B cell (primary cell): ENCODE data around the gene LUM. TPM values are rescaled to one million over a fixed set of nuclear protein-coding genes. Genes with fewer than 3 reads are reported as not detected.

Experiments used
- ATAC-seq: fragments of 200-7000 bp; cut with Tn5 transposase; one replicate; pipeline ENCODE4 v1.10.0; 2021; ENCODE audit warnings: low read depth, mild to moderate bottlenecking, moderate number of reproducible peaks, moderate library complexity
- CTCF ChIA-PET: fragments of 350-600 bp; sonication (Branson Sonifier 250); formaldehyde crosslinking; loops from one replicate; lab custom pipeline; 2021; ENCODE audit warnings: antibody characterized with exemption, inconsistent platforms; lab: Charles Lee
- POLR2A ChIA-PET: fragments of 350-600 bp; sonication (Branson Sonifier 250); formaldehyde crosslinking; loops from one replicate; lab custom pipeline; 2021; ENCODE audit warnings: antibody characterized with exemption; lab: Charles Lee
- DNase-seq: peaks from one replicate; pipeline ENCODE4 v3.0.0; 2013
- H2AFZ ChIP-seq: 2 replicates; pipeline ENCODE4 v1.6.1; 2012; ENCODE audit warnings: mild to moderate bottlenecking, low read depth, low read length; ENCODE audit not compliant: insufficient read depth, poor library complexity, severe bottlenecking
- H3K27ac ChIP-seq, 2 donors: 1 replicate in 1 of 2; 2 replicates in 1 of 2; pipeline ENCODE4 v1.5.1; 2012 to 2013; ENCODE audit warnings: low read length in 2 of 2, mild to moderate bottlenecking in 2 of 2, moderate library complexity in 1 of 2
- H3K27me3 ChIP-seq, 4 experiments: fragments of 200-600 bp in 1 of 4; sonication (generic) in 1 of 4; replicated peaks in 1 of 4; 1 replicate in 2 of 4; 2 replicates in 2 of 4; pipeline versions ENCODE4 v1.6.1 to v1.7.0; 2013 to 2016; ENCODE audit warnings: low read length in 3 of 4, mild to moderate bottlenecking in 2 of 4, mixed read lengths in 1 of 4, moderate library complexity in 1 of 4; ENCODE audit not compliant: insufficient read depth in 4 of 4, control insufficient read depth in 3 of 4; ENCODE audit errors: control extremely low read depth in 1 of 4
- H3K36me3 ChIP-seq, 2 experiments: replicated peaks in 1 of 2; 1 replicate in 1 of 2; 2 replicates in 1 of 2; pipeline versions ENCODE4 v1.6.1 to v1.7.1; 2013; ENCODE audit warnings: low read length in 1 of 2; ENCODE audit not compliant: insufficient read depth in 2 of 2, control insufficient read depth in 1 of 2; ENCODE audit errors: control extremely low read depth in 1 of 2, extremely low read depth in 1 of 2
- H3K4me1 ChIP-seq, 2 donors: fragments of 200-600 bp in 1 of 2; sonication (generic) in 1 of 2; 1 replicate in 1 of 2; 2 replicates in 1 of 2; pipeline versions ENCODE4 v1.5.1 to v1.6.1; 2013 to 2017; ENCODE audit warnings: low read length in 2 of 2; ENCODE audit not compliant: control insufficient read depth in 2 of 2, insufficient read depth in 2 of 2
- H3K4me2 ChIP-seq: replicated peaks from 2 replicates; pipeline ENCODE3; 2012; ENCODE audit warnings: mild to moderate bottlenecking, low read depth, low read length; ENCODE audit not compliant: poor library complexity, severe bottlenecking
- H3K4me3 ChIP-seq, 5 experiments: fragments of 200-600 bp in 1 of 5; sonication (generic) in 1 of 5; 1 replicate in 3 of 5; 2 replicates in 2 of 5; pipeline versions ENCODE4 v1.5.1 to v1.7.0; 2011 to 2016; ENCODE audit warnings: low read length in 4 of 5, mild to moderate bottlenecking in 4 of 5, low read depth in 2 of 5, control low read depth in 1 of 5, moderate library complexity in 1 of 5; ENCODE audit not compliant: insufficient read depth in 1 of 5; ENCODE audit errors: control extremely low read depth in 1 of 5, extremely low read depth in 1 of 5
- H3K79me2 ChIP-seq: fragments of 200-600 bp; sonication (generic); one replicate; pipeline ENCODE4 v1.6.0; 2016; ENCODE audit warnings: low read length; ENCODE audit not compliant: control insufficient read depth, insufficient read depth
- H3K9ac ChIP-seq: fragments of 200-600 bp; sonication (generic); 2 replicates; pipeline ENCODE4 v1.6.1; 2017; ENCODE audit warnings: mild to moderate bottlenecking, low read length, moderate library complexity
- H3K9me3 ChIP-seq, 3 donors: one replicate each; pipeline versions ENCODE4 v1.6.1 to v1.7.1; 2013; ENCODE audit warnings: low read length in 2 of 3; ENCODE audit not compliant: control insufficient read depth in 2 of 3, insufficient read depth in 1 of 3; ENCODE audit errors: control extremely low read depth in 1 of 3
- H4K20me1 ChIP-seq: 2 replicates; pipeline ENCODE4 v1.6.0; 2012; ENCODE audit warnings: mild to moderate bottlenecking, low read length; ENCODE audit not compliant: insufficient read depth, control insufficient read depth, poor library complexity, severe bottlenecking
- H3K27ac Mint-ChIP-seq: one replicate; pipeline ENCODE4 v1.8.0; 2021; ENCODE audit warnings: mixed read lengths
- H3K27me3 Mint-ChIP-seq: one replicate; pipeline ENCODE4 v1.8.0; 2021; ENCODE audit warnings: mixed read lengths
- H3K4me1 Mint-ChIP-seq: one replicate; pipeline ENCODE4 v1.8.0; 2021; ENCODE audit warnings: mixed read lengths
- H3K4me3 Mint-ChIP-seq: one replicate; pipeline ENCODE4 v1.8.0; 2021; ENCODE audit warnings: mixed read lengths
- H3K9me3 Mint-ChIP-seq: one replicate; pipeline ENCODE4 v1.8.0; 2022; ENCODE audit warnings: mixed read lengths; ENCODE audit not compliant: insufficient read depth
- EZH2 ChIP-seq: IDR thresholded peaks from 2 replicates; pipeline ENCODE4 v1.6.1; 2012; ENCODE audit warnings: borderline replicate concordance, low read depth, mild to moderate bottlenecking, moderate library complexity, low read length; ENCODE audit not compliant: insufficient read depth, poor library complexity, severe bottlenecking
- WGBS: methylation state at CpG from one replicate; pipeline ENCODE4 v1.1.5; 2013; ENCODE audit warnings: missing lambda C conversion rate; ENCODE audit not compliant: insufficient coverage; 5-methylcytosine and 5-hydroxymethylcytosine counted together
- intact Hi-C: fragments of 100-400 bp; cut with micrococcal nuclease; formaldehyde crosslinking; loops from one replicate; pipeline ENCODE4 v1.10.0; 2022
- polyA plus RNA-seq: library from polyadenylated mRNA; depleted of rRNA; stranded (reverse); fragments of >200 nt; gene quantifications from 2 replicates; pipeline ENCODE4 v1.2.3, GENCODE V29; 2012
- total RNA-seq, 2 donors: library from RNA; stranded (reverse); fragments of 120-200 nt in 1 of 2; gene quantifications; 1 replicate in 1 of 2; 2 replicates in 1 of 2; pipeline versions ENCODE4 v1.2.3 to v1.2.4, GENCODE V29; 2013 to 2022
- TF ChIP-seq, protein P1 (sequence below): fragments of 200-600 bp; IDR thresholded peaks from one replicate; pipeline ENCODE4 v1.8.0; 2022; ENCODE audit warnings: antibody characterized with exemption, mild to moderate bottlenecking

The LUM gene
- total and polyA plus RNA-seq, 2 donors (not counting 1 experiment from before 2014, with no cell fraction given), result not detected

DNA sequence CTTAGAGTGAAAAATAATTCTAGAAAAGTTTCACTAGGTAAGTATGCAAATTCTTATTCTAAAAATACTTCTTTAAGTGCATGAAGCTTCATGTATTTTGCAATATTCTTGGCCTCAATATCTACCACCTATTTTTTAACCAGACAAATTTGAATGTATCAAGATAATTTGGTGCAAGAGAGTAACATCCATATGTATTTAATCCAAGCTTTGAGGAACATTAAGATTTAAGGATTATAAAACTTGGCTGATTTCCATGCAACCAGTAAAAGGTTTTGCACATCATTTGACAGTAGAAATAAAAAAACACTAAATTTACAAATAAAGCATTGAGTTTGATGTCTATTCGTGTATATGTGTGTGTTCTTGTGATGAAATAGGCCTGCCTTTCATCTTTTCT is 7.7 kb downstream of the LUM start:
- no peak overlapping the region for H3K4me3 ChIP-seq
- no peaks in the 10 kb centered on the region for H3K27me3 ChIP-seq
- H3K4me1 ChIP-seq, result no peaks in the 10 kb centered on the region
- ChIA-PET POLR2A (no interaction called here), CTCF (no interaction called here)
- H2AFZ ChIP-seq, result no peak overlapping the region
- Mint-ChIP-seq H3K4me3 (no peak overlapping the region), H3K27me3 (no peaks in the 10 kb centered on the region), H3K9me3 (no peaks in the 10 kb centered on the region), H3K27ac (no peak overlapping the region), H3K4me1 (no peaks in the 10 kb centered on the region)
- no peaks in the 10 kb centered on the region for H3K36me3 ChIP-seq
- H3K9ac ChIP-seq, result no peak overlapping the region
- TF ChIP-seq, protein P1, sequence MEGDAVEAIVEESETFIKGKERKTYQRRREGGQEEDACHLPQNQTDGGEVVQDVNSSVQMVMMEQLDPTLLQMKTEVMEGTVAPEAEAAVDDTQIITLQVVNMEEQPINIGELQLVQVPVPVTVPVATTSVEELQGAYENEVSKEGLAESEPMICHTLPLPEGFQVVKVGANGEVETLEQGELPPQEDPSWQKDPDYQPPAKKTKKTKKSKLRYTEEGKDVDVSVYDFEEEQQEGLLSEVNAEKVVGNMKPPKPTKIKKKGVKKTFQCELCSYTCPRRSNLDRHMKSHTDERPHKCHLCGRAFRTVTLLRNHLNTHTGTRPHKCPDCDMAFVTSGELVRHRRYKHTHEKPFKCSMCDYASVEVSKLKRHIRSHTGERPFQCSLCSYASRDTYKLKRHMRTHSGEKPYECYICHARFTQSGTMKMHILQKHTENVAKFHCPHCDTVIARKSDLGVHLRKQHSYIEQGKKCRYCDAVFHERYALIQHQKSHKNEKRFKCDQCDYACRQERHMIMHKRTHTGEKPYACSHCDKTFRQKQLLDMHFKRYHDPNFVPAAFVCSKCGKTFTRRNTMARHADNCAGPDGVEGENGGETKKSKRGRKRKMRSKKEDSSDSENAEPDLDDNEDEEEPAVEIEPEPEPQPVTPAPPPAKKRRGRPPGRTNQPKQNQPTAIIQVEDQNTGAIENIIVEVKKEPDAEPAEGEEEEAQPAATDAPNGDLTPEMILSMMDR, result no peak
- no peak for TF ChIP-seq EZH2
- H3K79me2 ChIP-seq, result no peaks in the 10 kb centered on the region
- WGBS, result no CpG with 5 or more reads among the region's 1 CpG
- intact Hi-C loops, result no loop called here
- H3K9me3 ChIP-seq, result no peaks in the 10 kb centered on the region
- no peak overlapping the region for H3K4me2 ChIP-seq
- H4K20me1 ChIP-seq, result no peaks in the 10 kb centered on the region
- ATAC-seq (no peak), DNase-seq (no peak)
- H3K27ac ChIP-seq, result no peak overlapping the region

DNA sequence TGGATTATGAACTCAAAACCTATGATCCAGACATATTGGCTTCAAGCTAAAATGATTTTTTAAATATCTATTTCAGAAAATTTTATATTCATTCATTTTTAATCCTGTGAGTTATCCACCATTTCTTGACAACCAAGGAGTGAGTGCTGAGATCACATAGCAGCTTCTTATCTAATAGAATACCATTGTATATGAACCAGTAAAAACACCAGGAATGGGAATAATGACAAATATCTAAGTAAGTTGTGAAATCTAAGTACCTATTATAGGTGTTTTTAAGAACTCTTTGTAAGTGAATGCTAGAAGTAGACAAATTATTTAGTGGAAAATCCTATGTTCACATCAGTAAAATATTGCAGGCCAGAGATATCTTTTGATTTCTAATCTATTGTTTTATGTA is 8.2 kb downstream of the LUM start:
- ChIA-PET CTCF (no interaction called here), POLR2A (no interaction called here)
- Histone ChIP-seq H3K36me3 (no peaks in the 10 kb centered on the region), H3K9me3 (no peaks in the 10 kb centered on the region), H3K27ac (no peak overlapping the region), H3K4me2 (no peak overlapping the region), H3K79me2 (no peaks in the 10 kb centered on the region), H2AFZ (no peak overlapping the region), H3K4me3 (no peak overlapping the region), H3K4me1 (no peaks in the 10 kb centered on the region), H3K9ac (no peak overlapping the region), H3K27me3 (no peaks in the 10 kb centered on the region), H4K20me1 (no peaks in the 10 kb centered on the region)
- Mint-ChIP-seq H3K4me1 (peaks cover 2% of the 10 kb centered on the region), H3K27ac (no peak overlapping the region), H3K27me3 (no peaks in the 10 kb centered on the region), H3K4me3 (no peak overlapping the region), H3K9me3 (no peaks in the 10 kb centered on the region)
- intact Hi-C loops, result no loop called here
- DNase-seq, result no peak
- TF ChIP-seq, protein P1, result no peak
- ATAC-seq, result no peak
